ENCODE data around the gene NR1D1.

The NR1D1 gene

GRCh38 chr17:40075942-40076498 is 24.4 kb downstream of the NR1D1 start:
- peak in 1 of 2 experiments; percentile 93 for DNase-seq (ENCODE audit: low read depth in 1 of 2, low spot score in 1 of 2)
- peak overlapping the region; percentile 80 for H3K27ac ChIP-seq (replicated peaks)
- peak; percentile 11; the same call in 1 of the 2 replicates for TF ChIP-seq POLR2AphosphoS5 (IDR thresholded peaks at IDR 0.05; ENCODE audit: low read depth)
- no peak for TF ChIP-seq CTCF (IDR thresholded peaks at IDR 0.05; ENCODE audit: insufficient read depth, low read length)

GRCh38 chr17:40075201-40075941 is 25.0 kb downstream of the NR1D1 start:
- no peaks in the 10 kb centered on the region for H3K27me3 ChIP-seq (ENCODE audit: insufficient read depth, poor library complexity, severe bottlenecking)
- H3K4me3 ChIP-seq (replicated peaks; ENCODE audit: insufficient read depth, low read length) = no peak overlapping the region
- H3K27ac ChIP-seq (replicated peaks) = peak overlapping the region; percentile 80
- TF ChIP-seq POLR2AphosphoS5 (IDR thresholded peaks at IDR 0.05; ENCODE audit: low read depth) (peak; percentile 44; the same call in 1 of the 2 replicates), GABPA (IDR thresholded peaks at IDR 0.05; ENCODE audit: low read depth) (no peak), CTCF (IDR thresholded peaks at IDR 0.05; ENCODE audit: insufficient read depth, low read length) (peak; percentile 90), SPI1 (IDR thresholded peaks at IDR 0.05; ENCODE audit: borderline replicate concordance, low read depth) (no peak; the same call in 1 of the 2 replicates), REST (IDR thresholded peaks at IDR 0.05; ENCODE audit: insufficient replicate concordance, low read depth) (no peak)
- DNase-seq (ENCODE audit: low read depth in 1 of 2, low spot score in 1 of 2) = peak; percentile 83 to 92

More at GRCh38 chr17:40075942-40076498, 24.4 kb downstream of the NR1D1 start:
- Histone ChIP-seq H3K4me3 (replicated peaks; ENCODE audit: insufficient read depth, low read length) (no peak overlapping the region), H3K27me3 (ENCODE audit: insufficient read depth, poor library complexity, severe bottlenecking) (no peaks in the 10 kb centered on the region)

- peak in 1 of 2 experiments; percentile 69 for DNase-seq (ENCODE audit: low read depth in 1 of 2, low spot score in 1 of 2)
- TF ChIP-seq GABPA (IDR thresholded peaks at IDR 0.05; ENCODE audit: low read depth) = no peak
- H3K27ac ChIP-seq (replicated peaks) = peak overlapping the region; percentile 80
- H3K27me3 ChIP-seq (ENCODE audit: insufficient read depth, poor library complexity, severe bottlenecking) = no peaks in the 10 kb centered on the region
- H3K4me3 ChIP-seq (replicated peaks; ENCODE audit: insufficient read depth, low read length) = no peak overlapping the region
These were observed 25.6 kb downstream of the NR1D1 start for GRCh38 chr17:40074871-40075200.

GRCh38 chr17:40074175-40074512 is 26.2 kb downstream of the NR1D1 start:
- no peak overlapping the region for H3K4me3 ChIP-seq (replicated peaks; ENCODE audit: insufficient read depth, low read length)
- no peaks in the 10 kb centered on the region for H3K27me3 ChIP-seq (ENCODE audit: insufficient read depth, poor library complexity, severe bottlenecking)
- no peak for DNase-seq (ENCODE audit: low read depth in 1 of 2, low spot score in 1 of 2)
- TF ChIP-seq CTCF (IDR thresholded peaks at IDR 0.05; ENCODE audit: insufficient read depth, low read length) (no peak), POLR2AphosphoS5 (IDR thresholded peaks at IDR 0.05; ENCODE audit: low read depth) (no peak), GABPA (IDR thresholded peaks at IDR 0.05; ENCODE audit: low read depth) (no peak), REST (IDR thresholded peaks at IDR 0.05; ENCODE audit: insufficient replicate concordance, low read depth) (no peak)
- H3K27ac ChIP-seq (replicated peaks) = peak overlapping the region; percentile 80

All from HL-60 (cell line).